Activated CD4-positive, CD25-positive, alpha-beta regulatory T cell treated with anti-CD3 and anti-CD28 coated beads, Interleukin-2, amount 50 U/mL, for 24 hours (primary cell): Measurements from ENCODE around the gene RPS6KB1.
"Not testable (repeated sequence)": the region's sequence is repeated elsewhere in the genome, so short reads cannot be mapped to it uniquely, and the experiment has no call there.

Experiments
- ATAC-seq, 2 donors: fragments of 150-1000 bp; cut with Tn5 transposase; one replicate each; pipeline ENCODE4 v1.10.0; 2021; ENCODE audit warnings: mild to moderate bottlenecking in 1 of 2, moderate library complexity in 1 of 2

RPS6KB1 gene

DNA sequence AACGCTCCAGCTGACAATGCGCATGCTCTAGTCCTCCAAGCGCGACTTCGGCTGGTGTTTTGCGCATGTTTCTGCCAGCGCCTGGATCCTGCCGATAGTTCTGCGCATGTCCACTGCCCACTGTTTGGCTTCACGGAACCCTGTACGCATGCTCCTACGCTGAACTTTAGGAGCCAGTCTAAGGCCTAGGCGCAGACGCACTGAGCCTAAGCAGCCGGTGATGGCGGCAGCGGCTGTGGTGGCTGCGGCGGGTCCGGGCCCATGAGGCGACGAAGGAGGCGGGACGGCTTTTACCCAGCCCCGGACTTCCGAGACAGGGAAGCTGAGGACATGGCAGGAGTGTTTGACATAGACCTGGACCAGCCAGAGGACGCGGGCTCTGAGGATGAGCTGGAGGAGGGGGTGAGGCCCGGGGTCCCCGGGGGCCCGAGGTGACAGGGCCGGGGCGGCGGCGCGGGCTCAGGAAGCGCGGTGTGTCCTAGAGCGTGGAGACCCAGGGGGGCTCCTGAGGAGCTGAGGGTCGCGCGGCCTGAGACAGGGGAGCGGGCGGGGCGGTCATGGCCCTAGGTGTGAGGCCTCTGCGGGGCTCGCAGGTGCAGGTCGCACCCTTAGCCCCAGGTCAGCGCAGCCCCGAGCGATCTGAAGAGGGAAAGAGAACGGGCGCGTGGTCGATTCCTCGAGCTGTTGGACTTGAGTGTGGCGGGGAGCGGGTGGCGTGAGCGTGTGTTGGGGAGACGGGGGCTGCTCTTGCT, at the start of gene RPS6KB1, which contains the start of gene TUBD1:
Gene RPS6KB1 (plus strand): TSS at position 198 of the 752 bp plus-strand sequence. CDS start 64 bp downstream, at position 262.
Gene TUBD1 (minus strand): TSS at position 20 of the 752 bp plus-strand sequence. CDS start 1,941 bp downstream, outside the sequence.
- ATAC-seq, result peak; percentile 94 to 95

DNA sequence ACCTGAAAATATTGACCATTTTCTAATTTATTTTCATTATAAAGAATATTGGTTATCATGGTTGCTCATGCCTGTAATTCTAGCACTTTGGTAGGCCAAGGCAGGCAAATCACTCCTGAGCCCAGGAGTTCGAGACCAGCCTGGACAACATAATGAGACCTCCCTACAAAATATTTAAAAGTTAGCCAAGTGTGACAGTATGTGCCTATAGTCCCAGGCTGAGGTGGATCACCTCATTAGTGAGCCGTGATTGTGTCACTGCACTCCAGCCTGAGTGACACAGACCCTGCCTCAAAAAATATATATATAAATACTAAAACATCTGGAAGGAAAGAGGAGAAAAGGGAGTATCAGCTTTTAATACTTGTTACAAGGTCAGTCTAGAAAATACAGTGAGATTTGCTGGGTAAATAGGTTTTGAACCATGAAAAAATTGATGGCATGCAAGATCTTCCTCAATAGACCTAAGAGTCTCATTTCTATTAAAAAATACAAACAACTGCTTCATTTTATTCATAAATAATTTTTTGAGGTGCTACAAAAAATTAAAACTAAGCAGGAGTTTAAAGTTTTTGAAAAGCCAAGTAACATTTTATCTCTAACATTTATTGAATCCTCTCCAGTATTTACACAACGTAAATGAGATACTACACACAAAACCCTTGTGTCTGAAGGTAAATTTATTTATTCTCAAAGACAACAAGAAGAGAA, 47.9 kb upstream of the RPS6KB1 start:
- ATAC-seq, result no peak

DNA sequence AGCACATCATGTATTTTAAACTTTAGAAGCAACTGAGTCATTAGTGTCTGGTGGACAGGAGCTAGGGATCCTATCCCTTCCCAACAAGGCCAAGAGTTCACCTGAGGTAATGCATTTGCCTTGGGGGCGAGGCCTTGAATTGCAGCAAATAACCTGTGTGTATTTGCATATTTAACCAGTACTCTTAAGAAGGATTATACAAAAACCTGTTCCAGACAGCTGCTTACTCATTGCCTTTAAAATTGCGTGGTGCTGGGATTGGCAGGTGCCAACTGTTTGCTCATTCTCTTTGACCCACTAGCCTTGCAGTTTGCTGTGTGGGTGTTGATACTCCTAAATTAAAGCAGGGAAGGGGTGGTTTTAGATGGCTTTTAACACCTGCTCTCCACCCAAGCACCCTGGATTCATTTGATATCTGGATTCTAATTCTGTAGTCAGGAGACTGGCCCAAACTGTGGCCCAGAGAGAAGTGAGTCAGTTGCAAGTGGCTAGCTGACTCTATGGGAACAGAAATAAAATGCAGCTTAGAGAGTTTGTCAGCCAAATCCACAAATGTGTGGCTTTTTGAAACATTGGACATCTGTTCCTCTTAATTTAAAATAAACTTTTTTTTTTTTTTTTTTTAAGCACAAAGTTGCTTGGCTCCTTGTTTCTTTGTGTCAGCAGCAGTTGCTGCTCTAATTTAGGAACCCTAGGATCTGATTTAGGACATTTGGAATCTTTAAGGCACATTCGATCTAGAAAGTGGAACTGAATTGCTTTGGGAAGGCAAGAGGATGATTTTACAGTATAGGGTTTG, 47.1 kb upstream of the RPS6KB1 start:
- peak; percentile 33 to 34 for ATAC-seq

DNA sequence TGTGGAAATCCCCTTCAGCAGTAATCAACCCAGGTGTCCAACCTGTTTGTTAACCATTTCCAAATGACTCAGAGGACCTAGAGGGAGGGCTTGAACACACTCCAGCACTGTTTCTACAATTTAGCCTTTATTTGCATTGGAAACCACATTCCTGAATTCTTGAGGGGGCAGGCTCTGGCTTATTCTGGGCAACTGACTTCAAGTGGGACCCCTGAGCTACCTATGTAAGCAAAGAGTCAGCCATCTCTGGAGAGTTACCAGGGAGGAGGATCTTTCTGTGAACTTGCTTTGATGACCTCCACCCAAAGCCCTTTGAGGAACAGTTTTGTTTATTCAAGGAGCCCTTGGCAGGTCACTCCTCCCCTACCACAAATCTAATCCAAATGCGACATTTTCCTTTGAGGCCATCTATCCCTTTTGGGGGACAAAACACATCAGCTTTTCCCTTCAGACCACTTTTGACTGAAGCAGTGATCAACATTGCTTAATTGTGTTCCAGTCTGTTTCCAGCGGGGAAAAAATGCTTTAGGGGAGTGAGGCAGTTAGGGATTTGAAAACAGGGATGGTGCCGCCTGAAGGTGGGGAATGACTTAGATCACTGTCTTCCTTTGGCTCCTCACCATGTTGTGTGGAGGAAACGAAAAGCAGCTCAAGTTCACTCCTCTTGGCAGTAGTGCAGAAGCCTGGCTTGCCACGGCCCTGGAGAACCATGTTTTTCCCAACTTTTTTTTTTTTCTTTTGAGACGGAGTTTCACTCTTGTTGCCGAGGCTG, 46.3 kb upstream of the RPS6KB1 start:
- peak; percentile 60 for ATAC-seq

DNA sequence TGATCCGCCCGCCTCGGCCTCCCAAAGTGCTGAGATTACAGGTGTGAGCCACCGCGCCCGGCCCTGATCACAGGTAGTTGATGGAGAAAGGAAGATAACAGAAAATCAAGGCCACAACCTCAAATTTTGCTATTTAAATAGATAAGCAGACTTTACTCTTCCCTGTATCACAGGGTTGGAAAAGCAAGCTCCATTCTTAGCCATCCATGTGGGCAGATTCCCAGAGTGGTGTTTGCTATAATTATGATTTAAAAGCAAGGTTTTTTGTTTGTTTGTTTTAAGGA, 44.6 kb upstream of the RPS6KB1 start:
- no peak for ATAC-seq

DNA sequence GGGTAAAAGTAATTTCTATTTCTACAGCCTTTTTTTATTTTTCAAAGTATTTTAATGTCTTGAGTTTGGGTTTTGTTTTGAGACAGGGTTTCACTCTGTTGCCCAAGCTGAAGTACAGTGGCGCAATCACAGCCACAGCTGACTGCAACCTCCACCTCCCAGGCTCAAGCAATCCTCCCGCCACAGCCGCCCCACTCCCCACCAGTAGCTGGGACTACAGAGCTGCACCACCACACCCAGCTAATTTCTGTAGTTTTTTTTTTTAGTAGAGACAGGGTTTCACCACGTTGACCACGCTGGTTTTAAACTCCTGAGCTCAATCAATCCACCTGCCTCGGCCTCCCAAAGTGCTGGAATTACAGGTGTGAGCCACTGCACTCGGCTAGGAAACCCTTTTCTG, 44.1 kb upstream of the RPS6KB1 start:
- ATAC-seq, result peak in 1 of 2 donors; percentile 19

DNA sequence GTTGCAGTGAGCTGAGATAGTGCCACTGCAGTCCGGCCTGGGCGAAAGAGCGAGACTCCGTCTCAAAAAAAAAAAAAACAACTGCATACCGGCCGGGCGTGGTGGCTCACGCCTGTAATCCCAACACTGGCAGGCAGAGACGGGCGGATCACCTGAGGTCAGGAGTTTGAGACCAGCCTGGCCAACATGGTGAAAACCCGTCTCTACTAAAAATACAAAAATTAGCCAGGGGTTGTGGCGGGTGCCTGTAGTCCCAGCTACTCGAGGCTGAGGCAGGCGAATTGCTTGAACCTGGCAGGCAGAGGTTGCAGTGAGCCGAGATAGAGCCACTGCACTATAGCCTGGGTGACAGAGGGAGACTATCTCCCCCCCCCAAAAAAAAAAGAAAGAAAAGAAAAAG, 42.6 kb upstream of the RPS6KB1 start:
- ATAC-seq, result not testable (repeated sequence)

DNA sequence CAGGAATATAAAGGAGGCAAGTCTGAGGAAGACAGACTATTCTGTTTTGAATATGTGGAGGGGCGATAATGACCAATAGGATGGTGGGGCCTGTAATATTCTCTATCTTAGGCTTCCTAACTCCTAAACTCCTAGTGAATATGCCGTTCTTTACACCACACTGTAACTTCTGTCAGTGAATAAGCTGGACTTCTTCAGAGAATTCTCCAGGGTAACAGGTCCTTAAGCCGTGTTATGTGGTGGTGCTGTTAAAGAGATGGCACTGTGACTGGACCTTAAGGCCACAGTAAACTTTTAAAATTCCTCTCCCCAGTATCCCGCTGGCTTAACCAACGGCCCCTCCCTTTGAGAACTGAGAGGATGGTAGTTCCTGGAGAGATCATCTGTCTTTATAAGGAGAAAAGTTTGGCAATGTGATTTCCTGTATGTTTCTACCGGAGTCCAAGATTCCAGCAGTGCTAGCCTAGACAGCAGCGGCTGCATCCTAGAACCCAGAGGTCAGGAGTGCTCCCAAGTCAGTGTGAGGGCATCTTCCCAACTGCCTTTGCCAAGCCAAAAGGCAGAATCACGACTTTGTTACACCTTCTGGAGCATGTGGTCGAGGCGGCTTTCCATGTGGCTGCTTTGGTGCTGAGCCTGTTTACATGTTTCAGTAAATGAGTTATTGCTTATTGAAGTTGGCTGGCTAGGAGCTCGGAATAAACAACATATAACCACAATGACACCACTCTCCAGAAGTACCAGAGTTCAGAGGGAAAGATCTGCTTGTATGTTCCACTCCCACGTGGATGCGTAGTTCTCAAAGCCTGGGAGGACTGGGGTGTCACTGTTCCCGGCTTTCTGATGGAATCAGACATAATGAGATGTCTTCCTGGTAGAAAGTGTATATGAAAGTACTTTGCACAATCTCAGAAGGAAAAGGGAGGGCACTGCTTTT, 41.2 kb upstream of the RPS6KB1 start:
- ATAC-seq, result no peak

DNA sequence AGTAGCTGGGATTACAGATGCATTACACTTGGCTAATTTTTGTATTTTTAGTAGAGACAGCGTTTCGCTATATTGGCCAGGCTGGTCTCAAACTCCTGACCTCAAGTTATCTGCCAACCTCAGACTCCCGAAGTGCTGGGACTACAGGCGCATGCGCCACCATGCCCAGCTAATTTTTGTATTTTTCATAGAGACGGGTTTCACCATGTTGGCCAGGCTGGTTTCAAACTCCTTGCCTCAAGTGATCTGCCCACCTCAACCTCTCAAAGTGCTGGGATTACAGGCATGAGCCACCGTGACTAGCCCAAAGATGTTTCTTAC, 40.1 kb upstream of the RPS6KB1 start:
- not testable (repeated sequence) for ATAC-seq

DNA sequence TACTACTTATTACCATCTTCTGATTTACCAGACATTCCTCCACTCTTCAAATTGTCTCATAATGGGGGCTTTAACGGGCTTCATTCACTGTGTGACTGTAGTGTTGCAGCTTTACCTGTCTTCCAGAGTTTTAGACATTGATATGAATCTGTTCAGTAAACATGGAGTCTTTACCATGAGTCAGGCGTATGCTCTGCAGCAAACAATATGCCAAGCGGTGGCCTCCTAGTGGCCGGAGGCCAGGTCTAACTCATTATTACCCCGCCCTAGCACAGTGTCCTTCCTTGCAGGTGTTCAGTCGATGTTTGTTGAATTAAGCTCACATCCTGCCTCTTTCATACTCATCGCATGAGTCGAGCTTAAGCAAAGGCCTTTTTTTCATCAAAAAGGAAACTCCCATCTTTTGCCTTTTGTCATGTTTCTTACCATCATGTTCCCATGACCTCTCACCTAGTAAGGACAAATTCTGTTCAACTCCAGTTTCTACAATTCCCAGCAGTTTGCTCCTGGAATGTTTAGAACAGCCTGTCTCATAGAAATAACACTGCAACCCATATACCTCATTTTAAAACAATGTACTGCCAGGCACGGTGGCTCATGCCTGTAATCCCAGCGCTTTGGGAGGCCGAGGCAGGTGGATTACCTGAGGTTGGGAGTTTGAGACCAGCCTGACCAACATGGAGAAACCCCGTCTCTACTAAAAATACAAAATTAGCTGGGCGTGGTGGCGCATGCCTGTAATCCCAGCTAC, 39.6 kb upstream of the RPS6KB1 start:
- ATAC-seq, result peak; percentile 92 to 94

DNA sequence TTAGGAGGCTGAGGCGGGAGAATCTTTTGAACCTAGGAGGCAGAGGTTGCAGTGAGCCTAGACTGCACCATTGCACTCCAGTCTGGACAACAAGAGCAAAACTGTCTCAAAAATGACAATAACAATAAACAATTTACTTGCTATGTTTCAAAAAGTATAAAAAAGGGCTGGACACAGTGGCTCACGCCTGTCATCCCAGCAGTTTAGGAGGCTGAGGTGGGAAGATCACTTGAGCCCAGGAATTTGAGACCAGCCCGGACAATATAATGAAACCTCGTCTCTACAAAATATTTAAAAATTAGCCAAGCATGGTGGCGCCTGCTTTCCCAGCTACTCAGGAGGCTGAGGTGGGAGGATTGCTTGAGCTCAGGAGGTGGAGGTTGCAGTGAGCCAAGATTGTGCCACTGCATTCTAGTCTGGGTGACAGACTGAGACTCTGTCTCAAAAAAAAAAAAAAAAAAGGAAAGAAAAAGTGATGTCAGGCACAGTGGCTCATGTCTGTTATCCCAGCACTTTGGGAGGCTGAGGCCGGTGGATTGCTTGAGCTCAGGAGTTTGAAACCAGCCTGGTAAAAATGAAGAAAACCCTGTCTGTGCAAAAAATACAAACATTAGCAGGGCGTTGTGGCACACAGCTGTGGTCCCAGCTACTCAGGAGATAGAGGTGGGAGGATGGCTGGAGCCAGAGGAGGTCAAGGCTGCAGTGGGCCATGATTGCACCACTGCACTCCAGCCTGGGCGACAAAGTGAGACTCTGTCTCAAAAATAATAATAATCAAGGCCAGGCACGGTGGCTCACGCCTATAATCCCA, 38.8 kb upstream of the RPS6KB1 start:
- not testable (repeated sequence) for ATAC-seq

DNA sequence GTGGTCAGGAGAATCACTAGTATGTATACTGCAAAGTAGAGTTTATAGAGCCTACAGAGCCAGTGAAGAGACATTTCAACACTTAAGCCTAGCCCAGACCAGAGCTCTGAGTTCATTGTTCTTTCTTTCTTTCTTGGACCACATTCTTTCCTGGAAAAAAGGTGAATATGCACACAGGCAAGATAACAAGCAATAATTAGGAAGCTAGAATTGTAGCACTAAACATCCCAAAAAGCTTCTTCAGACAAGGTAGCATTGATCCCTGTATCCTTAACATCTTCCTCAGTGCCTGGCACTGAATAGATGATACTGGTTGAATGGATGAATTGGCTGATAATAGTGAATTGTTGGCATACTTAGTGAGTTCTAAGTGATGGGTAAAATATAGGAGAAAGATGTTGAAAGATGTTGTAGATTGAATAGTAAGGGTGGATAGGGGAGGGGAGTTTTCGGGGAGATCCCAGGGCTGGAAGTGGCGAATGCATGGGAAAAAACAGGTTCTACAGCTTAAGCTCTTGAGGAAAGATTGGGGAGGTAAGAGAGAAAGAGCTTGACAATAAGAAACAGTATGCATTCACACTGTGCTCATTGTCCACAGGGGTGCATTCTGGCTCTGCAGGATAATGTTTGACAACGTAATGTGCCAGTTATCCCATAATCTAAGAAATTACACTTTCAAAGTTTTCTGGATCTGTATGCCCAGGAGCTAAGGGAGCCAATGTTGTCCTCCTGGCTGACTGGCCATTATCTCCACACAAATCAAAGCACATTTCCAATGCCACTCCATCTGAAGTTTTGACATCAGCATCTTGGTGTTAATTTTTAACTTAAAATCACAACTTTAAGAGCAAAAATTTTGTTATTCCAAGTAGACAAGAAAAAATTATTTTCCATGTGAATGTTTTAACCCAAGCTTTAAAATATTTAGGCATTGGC, 35.8 kb upstream of the RPS6KB1 start:
- no peak for ATAC-seq

DNA sequence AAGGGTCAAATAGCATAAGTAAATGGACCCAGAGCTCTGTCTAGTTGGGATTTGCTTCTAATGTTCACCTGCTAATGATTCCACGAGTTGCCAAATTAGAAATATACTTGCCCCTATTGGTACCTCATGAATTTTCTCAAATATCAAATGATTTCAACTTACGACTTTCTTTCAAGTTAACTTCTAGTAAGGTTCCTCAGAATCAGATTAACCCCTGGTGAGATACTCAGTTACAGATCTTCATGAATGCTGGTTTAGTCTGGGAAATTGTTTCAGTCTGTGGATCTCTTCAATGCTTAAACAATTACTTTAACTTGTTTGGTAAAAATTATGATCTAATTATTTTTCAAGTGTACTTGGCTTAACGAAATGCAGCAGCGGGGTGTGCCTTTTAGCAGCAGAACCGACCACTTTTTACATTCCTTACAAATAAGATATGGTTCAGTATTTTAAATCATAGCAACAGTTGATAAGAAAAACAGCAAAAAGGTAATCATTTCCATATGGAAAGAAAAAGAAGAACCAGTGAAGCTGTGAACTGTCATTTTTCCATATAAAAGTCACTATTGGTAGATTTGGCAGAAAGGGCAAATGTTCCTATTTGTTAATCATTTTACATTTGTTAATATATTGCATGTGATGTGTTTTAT, 34.6 kb upstream of the RPS6KB1 start:
- ATAC-seq, result no peak

DNA sequence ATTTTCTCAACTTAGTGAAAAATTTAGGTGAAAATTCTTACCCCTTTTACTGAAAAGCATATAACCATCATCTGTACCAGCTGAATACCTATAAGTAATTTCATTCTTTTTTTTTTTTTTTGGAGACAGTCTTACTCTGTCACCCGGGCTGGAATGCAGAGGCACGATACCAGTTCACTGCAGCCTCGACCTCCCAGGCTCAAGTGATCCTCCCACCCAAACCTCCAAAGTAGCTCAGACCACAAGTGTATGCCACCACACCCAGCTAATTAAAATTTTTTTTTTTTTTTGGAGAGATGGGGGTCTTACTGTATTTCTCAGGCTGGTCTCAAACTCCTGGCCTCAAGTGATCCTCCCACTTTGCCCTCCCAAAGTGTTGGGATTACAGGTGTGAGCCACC, 34.0 kb upstream of the RPS6KB1 start:
- ATAC-seq, result no peak

DNA sequence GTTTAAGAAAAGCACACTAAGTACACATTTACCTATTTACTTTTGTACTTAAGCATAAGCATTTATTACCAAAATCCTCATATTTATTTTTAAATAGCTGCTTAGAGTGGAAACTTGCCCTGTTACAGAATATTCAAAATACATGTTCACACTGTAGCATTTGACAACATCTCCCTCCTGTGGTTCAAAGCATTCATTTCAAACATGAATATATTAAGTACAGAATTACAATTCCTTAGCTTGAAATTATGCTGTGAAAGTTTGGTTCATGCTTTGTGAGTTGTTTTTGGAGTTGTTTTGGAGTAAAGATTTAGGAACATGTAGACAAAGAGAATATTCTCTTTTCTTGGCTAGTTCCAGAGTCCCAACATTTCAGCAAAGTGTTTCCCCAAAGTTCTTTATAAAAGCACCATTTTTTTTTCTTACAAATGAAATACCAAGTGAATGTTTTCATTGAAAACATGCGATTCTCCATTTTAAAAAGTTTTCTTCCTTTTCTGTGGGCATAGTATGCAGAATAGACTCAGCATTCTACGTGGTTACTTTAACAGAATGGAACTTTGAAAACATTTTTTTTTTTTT, 33.4 kb upstream of the RPS6KB1 start:
- ATAC-seq, result peak; percentile 70 to 76

DNA sequence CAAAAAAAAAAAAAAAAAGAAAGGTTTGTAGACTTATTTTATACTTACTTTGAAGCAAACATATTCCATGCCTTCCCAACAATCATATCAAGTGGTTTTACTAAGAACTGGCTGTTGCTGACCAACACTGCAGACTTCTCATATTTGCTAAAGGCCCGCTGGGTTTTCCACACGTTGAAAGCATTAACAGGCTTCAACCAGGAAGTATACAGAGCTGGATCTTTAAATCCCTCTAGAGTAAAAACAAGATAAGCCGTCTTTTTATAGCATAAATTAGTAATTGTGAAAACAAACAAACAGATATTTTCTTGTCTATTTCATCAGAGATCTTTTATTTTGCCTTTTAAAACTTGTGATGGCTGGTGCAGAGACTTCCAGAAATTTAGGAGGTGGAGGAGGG, 29.3 kb upstream of the RPS6KB1 start:
- ATAC-seq, result no peak

DNA sequence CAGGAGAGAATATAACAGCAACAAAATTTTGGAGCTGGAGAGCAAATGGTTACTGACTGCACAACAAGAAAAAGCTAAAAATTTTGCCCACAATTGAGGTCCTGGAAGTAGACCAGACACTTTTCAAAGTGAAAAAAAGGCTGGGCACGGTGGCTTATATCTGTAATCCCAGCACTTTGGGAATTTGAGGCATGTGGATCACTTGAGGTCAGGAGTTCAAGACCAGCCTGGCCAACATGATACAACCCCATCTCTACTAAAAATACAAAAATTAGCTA, 23.0 kb upstream of the RPS6KB1 start:
- no peak for ATAC-seq

DNA sequence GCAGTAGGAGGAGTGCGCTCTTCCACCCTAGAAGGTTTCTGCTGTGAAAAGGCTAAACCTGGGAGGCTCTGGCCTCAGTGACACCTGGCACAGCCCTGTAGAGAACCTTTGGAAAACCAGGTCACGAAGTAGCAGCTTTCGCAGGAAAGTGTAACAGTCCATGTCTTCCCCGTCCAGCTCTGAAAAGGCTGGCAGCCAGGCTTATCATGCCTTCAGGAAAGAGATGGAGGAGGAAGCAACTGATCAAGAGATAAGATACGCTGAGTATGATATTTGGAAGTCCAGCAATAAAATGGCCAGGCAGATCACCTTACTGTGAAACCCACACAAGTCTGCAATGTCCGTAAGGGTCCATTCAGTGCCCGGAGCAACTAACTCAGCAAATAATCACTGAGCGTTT, 22.4 kb upstream of the RPS6KB1 start:
- no peak for ATAC-seq
